WERI-Rb-1 (cell line): ENCODE results near the gene UBE2U.

ENCODE experiments used
- DNase-seq: peaks from one replicate; pipeline ENCODE4 v3.0.0-alpha.2; 2020
- H3K27ac ChIP-seq: fragments of 250-450 bp; sonication (Bioruptor Pico); 2 replicates; pipeline ENCODE4 v1.5.1; 2020; ENCODE audit warnings: mild to moderate bottlenecking, moderate library complexity
- H3K27me3 ChIP-seq: fragments of 250-450 bp; sonication (Bioruptor Pico); 2 replicates; pipeline ENCODE4 v1.5.1; 2021; ENCODE audit warnings: mild to moderate bottlenecking, low read depth, moderate library complexity; ENCODE audit not compliant: insufficient read depth, severe bottlenecking
- H3K36me3 ChIP-seq: fragments of 250-450 bp; sonication (Bioruptor Pico); 2 replicates; pipeline ENCODE4 v1.5.1; 2020; ENCODE audit warnings: mild to moderate bottlenecking, moderate library complexity
- H3K4me3 ChIP-seq: 2 replicates; pipeline ENCODE4 v1.5.1; 2011; ENCODE audit warnings: low read depth, mild to moderate bottlenecking, control low read depth, low read length
- H3K9me3 ChIP-seq: fragments of 250-450 bp; sonication (Bioruptor Pico); 2 replicates; pipeline ENCODE4 v1.5.1; 2021; ENCODE audit warnings: mild to moderate bottlenecking, moderate library complexity; ENCODE audit not compliant: severe bottlenecking
- CTCF ChIP-seq: IDR thresholded peaks from 2 replicates; pipeline ENCODE4 v1.5.1; 2011; ENCODE audit warnings: low read depth, mild to moderate bottlenecking, control low read depth, inconsistent platforms, low read length

UBE2U gene

GRCh38 chr1:64310760-64311159 is 107.3 kb downstream of the UBE2U start:
- Histone ChIP-seq H3K4me3 (no peak overlapping the region), H3K36me3 (no peaks in the 10 kb centered on the region), H3K27ac (no peak overlapping the region), H3K9me3 (no peaks in the 10 kb centered on the region), H3K27me3 (no peaks in the 10 kb centered on the region)
- TF ChIP-seq CTCF: no peak
- no peak for DNase-seq

GRCh38 chr1:64312431-64312830 is 109.0 kb downstream of the UBE2U start:
- no peak for TF ChIP-seq CTCF
- Histone ChIP-seq H3K36me3 (no peaks in the 10 kb centered on the region), H3K27me3 (no peaks in the 10 kb centered on the region), H3K4me3 (no peak overlapping the region), H3K9me3 (no peaks in the 10 kb centered on the region), H3K27ac (no peak overlapping the region)
- DNase-seq: no peak

GRCh38 chr1:64315402-64315801 is 112.0 kb downstream of the UBE2U start:
- no peak overlapping the region for H3K27ac ChIP-seq
- DNase-seq: no peak
- no peak for TF ChIP-seq CTCF
- H3K9me3 ChIP-seq: no peaks in the 10 kb centered on the region
- no peak overlapping the region for H3K4me3 ChIP-seq
- H3K27me3 ChIP-seq: no peaks in the 10 kb centered on the region
- H3K36me3 ChIP-seq: no peaks in the 10 kb centered on the region
